ENCODE data around the gene PRKD1.

PRKD1 gene

GRCh38 chr14:29653303-29653702 is 274.3 kb downstream of the PRKD1 start:
- TF ChIP-seq CTCF (conservative IDR thresholded peaks at IDR 0.05; ENCODE audit: low read depth, low read length): no peak
- DNase-seq (ENCODE audit: low read depth): no peak
- no peak overlapping the region for H3K4me3 ChIP-seq (ENCODE audit: low read length)

GRCh38 chr14:29652571-29652970 is 275.1 kb downstream of the PRKD1 start:
- TF ChIP-seq CTCF (conservative IDR thresholded peaks at IDR 0.05; ENCODE audit: low read depth, low read length): no peak
- no peak overlapping the region for H3K4me3 ChIP-seq (ENCODE audit: low read length)
- no peak for DNase-seq (ENCODE audit: low read depth)

GRCh38 chr14:29650554-29651269 is 276.9 kb downstream of the PRKD1 start:
- DNase-seq (ENCODE audit: low read depth): no peak
- no peak overlapping the region for H3K4me3 ChIP-seq (ENCODE audit: low read length)
- TF ChIP-seq CTCF (conservative IDR thresholded peaks at IDR 0.05; ENCODE audit: low read depth, low read length): no peak

GRCh38 chr14:29649170-29649569 is 278.5 kb downstream of the PRKD1 start:
- no peak for DNase-seq (ENCODE audit: low read depth)
- no peak overlapping the region for H3K4me3 ChIP-seq (ENCODE audit: low read length)
- no peak for TF ChIP-seq CTCF (conservative IDR thresholded peaks at IDR 0.05; ENCODE audit: low read depth, low read length)

- no peak for DNase-seq (ENCODE audit: low read depth)
- H3K4me3 ChIP-seq (ENCODE audit: low read length): no peak overlapping the region
- no peak for TF ChIP-seq CTCF (conservative IDR thresholded peaks at IDR 0.05; ENCODE audit: low read depth, low read length)
Measured at GRCh38 chr14:29648045-29648444, 279.6 kb downstream of the PRKD1 start.

GRCh38 chr14:29645117-29645516 is 282.5 kb downstream of the PRKD1 start:
- H3K4me3 ChIP-seq (ENCODE audit: low read length): no peak overlapping the region
- no peak for DNase-seq (ENCODE audit: low read depth)
- TF ChIP-seq CTCF (conservative IDR thresholded peaks at IDR 0.05; ENCODE audit: low read depth, low read length): no peak

GRCh38 chr14:29643433-29644211 is 284.0 kb downstream of the PRKD1 start:
- H3K4me3 ChIP-seq (ENCODE audit: low read length): no peak overlapping the region
- no peak for TF ChIP-seq CTCF (conservative IDR thresholded peaks at IDR 0.05; ENCODE audit: low read depth, low read length)
- DNase-seq (ENCODE audit: low read depth): no peak

Measured in retinal pigment epithelial cell (primary cell).